Effector CD8-positive, alpha-beta T cell (primary cell): ENCODE results near the gene ADAMTS13.

Experiments
- DNase-seq: peaks from one replicate; lab custom pipeline; 2025; lab: John Stamatoyannopoulos, UW

The ADAMTS13 gene

GRCh38 chr9:133490201-133490681 is 68.1 kb downstream of the ADAMTS13 start:
- no peak for DNase-seq

- DNase-seq = no peak
Observed at GRCh38 chr9:133490865-133491655, 68.9 kb downstream of the ADAMTS13 start.

- no peak for DNase-seq
Observed at GRCh38 chr9:133491656-133491925, 69.4 kb downstream of the ADAMTS13 start.

- no peak for DNase-seq
Observed at GRCh38 chr9:133492061-133493021, 70.2 kb downstream of the ADAMTS13 start.

GRCh38 chr9:133493428-133493827 is 71.3 kb downstream of the ADAMTS13 start:
- DNase-seq = no peak

- no peak for DNase-seq
Observed at GRCh38 chr9:133493845-133494540, 71.8 kb downstream of the ADAMTS13 start.

GRCh38 chr9:133494636-133495326 is 72.6 kb downstream of the ADAMTS13 start:
- DNase-seq = no peak

GRCh38 chr9:133495327-133496293 is 73.4 kb downstream of the ADAMTS13 start:
- no peak for DNase-seq

GRCh38 chr9:133496861-133497842 is 75.0 kb downstream of the ADAMTS13 start:
- DNase-seq = no peak

- no peak for DNase-seq
Observed at GRCh38 chr9:133499132-133499891, 77.1 kb downstream of the ADAMTS13 start.

- no peak for DNase-seq
Observed at GRCh38 chr9:133499892-133500270, 77.7 kb downstream of the ADAMTS13 start.

GRCh38 chr9:133502112-133502511 is 79.9 kb downstream of the ADAMTS13 start:
- no peak for DNase-seq

GRCh38 chr9:133505186-133505830 is 83.1 kb downstream of the ADAMTS13 start:
- no peak for DNase-seq

- no peak for DNase-seq
Observed at GRCh38 chr9:133505901-133506652, 83.9 kb downstream of the ADAMTS13 start.

GRCh38 chr9:133506653-133507038 is 84.5 kb downstream of the ADAMTS13 start:
- no peak for DNase-seq

GRCh38 chr9:133507246-133507965 is 85.2 kb downstream of the ADAMTS13 start:
- DNase-seq = no peak

GRCh38 chr9:133508046-133508445 is 85.9 kb downstream of the ADAMTS13 start:
- DNase-seq = no peak
